GM19023 (cell line): ENCODE measurements around the gene COL20A1.

ENCODE experiments used
- ATAC-seq: cut with Tn5 transposase; IDR thresholded peaks from one replicate; pipeline ENCODE4 v1.9.1; 2021; ENCODE audit warnings: mild to moderate bottlenecking, moderate library complexity; ENCODE audit not compliant: unreplicated experiment

COL20A1 gene

GRCh38 chr20:63277466-63278272 lies 15.3 kb upstream of the COL20A1 start:
- no peak for ATAC-seq

- ATAC-seq, result no peak
These were observed 14.3 kb upstream of the COL20A1 start for GRCh38 chr20:63278661-63279060.

GRCh38 chr20:63279931-63280330 lies 13.1 kb upstream of the COL20A1 start:
- no peak for ATAC-seq

GRCh38 chr20:63280371-63280770 lies 12.6 kb upstream of the COL20A1 start:
- ATAC-seq, result no peak

GRCh38 chr20:63280929-63281545 lies 11.9 kb upstream of the COL20A1 start:
- no peak for ATAC-seq

GRCh38 chr20:63281742-63282665 lies 11.0 kb upstream of the COL20A1 start:
- no peak for ATAC-seq

- no peak for ATAC-seq
These were observed 10.0 kb upstream of the COL20A1 start for GRCh38 chr20:63282946-63283345.

- ATAC-seq, result no peak
These were observed 9.4 kb upstream of the COL20A1 start for GRCh38 chr20:63283397-63284082.

GRCh38 chr20:63284083-63284440 lies 8.9 kb upstream of the COL20A1 start:
- no peak for ATAC-seq

- ATAC-seq, result no peak
These were observed 8.4 kb upstream of the COL20A1 start for GRCh38 chr20:63284544-63284949.

GRCh38 chr20:63284981-63285524 lies 7.9 kb upstream of the COL20A1 start:
- no peak for ATAC-seq

- ATAC-seq, result no peak
These were observed 7.1 kb upstream of the COL20A1 start for GRCh38 chr20:63285636-63286615.

- ATAC-seq, result no peak
These were observed 5.9 kb upstream of the COL20A1 start for GRCh38 chr20:63286781-63287696.

GRCh38 chr20:63287697-63288580 lies 5.0 kb upstream of the COL20A1 start:
- ATAC-seq, result no peak

- ATAC-seq, result no peak
These were observed 4.3 kb upstream of the COL20A1 start for GRCh38 chr20:63288581-63289251.

GRCh38 chr20:63289311-63290135 lies 3.5 kb upstream of the COL20A1 start:
- no peak for ATAC-seq
